ENCODE measurements around the gene ASB10. TPM values are rescaled to one million over a fixed set of nuclear protein-coding genes. Genes with fewer than 3 reads are reported as not detected.

ASB10 gene
- total RNA-seq, 6 donors from 2014 or later: not detected

DNA sequence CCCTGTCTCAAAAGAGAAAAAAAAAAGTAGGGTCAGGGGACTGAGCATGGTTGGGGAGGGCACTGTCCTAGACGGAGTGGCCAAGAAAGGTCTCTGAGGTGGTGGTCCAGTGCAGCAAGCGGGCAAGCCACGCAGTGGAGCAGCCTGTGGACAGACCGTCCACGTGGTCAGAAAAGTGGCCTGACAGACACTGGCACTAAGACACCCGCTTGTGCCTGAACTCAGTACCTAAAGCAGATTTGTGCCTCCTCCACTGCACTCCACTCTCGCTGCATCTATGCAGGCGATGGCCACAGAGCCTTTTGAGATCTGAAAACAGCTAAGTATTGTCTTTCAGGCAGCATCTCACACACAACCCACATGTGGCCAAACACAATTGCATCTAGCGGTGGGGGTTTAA is 8.8 kb downstream of the ASB10 start:
- no peak overlapping the region for H3K4me3 ChIP-seq
- 94 to 95% methylated on average over 9 of the region's 9 CpGs for WGBS, 2 donors
- H3K9me3 ChIP-seq: no peaks in the 10 kb centered on the region
- TF ChIP-seq POLR2AphosphoS5 (IDR thresholded peaks at IDR 0.05): no peak
- ATAC-seq (ENCODE audit: low FRiP score in 2 of 2): no peak
- H3K27ac ChIP-seq: no peak overlapping the region
- H3K36me3 ChIP-seq: no peaks in the 10 kb centered on the region
- H3K27me3 ChIP-seq: no peaks in the 10 kb centered on the region
- DNase-seq: no peak
- H3K4me1 ChIP-seq: peaks cover 0 to 4% (median 0%) of the 10 kb centered on the region in 4 donors

DNA sequence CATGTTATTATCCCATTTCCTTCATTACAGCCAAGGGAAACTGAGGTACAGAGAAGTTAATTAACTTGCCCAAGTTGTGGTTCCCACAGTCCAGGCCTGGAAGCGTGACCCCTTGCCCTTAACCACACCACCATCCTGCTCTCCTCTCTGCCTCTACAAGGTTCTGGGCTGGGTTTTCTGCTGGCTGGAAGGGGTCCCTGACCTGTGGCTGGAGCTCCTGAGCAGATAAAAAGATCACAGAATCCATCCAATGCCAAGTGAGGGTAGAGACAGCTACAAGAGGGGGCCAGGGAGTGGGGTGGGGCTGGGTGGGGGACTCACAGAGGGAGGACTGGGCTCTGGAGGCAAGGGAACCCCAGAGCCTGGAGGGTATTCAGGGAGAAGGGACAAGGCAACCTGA is 9.7 kb downstream of the ASB10 start:
- TF ChIP-seq EP300 (IDR thresholded peaks at IDR 0.05) (no peak), POLR2AphosphoS5 (IDR thresholded peaks at IDR 0.05) (no peak), POLR2A (IDR thresholded peaks at IDR 0.05) (no peak)
- TF ChIP-seq, protein P1, sequence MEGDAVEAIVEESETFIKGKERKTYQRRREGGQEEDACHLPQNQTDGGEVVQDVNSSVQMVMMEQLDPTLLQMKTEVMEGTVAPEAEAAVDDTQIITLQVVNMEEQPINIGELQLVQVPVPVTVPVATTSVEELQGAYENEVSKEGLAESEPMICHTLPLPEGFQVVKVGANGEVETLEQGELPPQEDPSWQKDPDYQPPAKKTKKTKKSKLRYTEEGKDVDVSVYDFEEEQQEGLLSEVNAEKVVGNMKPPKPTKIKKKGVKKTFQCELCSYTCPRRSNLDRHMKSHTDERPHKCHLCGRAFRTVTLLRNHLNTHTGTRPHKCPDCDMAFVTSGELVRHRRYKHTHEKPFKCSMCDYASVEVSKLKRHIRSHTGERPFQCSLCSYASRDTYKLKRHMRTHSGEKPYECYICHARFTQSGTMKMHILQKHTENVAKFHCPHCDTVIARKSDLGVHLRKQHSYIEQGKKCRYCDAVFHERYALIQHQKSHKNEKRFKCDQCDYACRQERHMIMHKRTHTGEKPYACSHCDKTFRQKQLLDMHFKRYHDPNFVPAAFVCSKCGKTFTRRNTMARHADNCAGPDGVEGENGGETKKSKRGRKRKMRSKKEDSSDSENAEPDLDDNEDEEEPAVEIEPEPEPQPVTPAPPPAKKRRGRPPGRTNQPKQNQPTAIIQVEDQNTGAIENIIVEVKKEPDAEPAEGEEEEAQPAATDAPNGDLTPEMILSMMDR (IDR thresholded peaks at IDR 0.05): no peak
- H3K4me3 ChIP-seq: no peak overlapping the region
- no peaks in the 10 kb centered on the region for H3K9me3 ChIP-seq
- no peaks in the 10 kb centered on the region for H3K27me3 ChIP-seq
- no peaks in the 10 kb centered on the region for H3K36me3 ChIP-seq
- DNase-seq (no peak), ATAC-seq (ENCODE audit: low FRiP score in 2 of 2) (no peak)
- H3K27ac ChIP-seq: no peak overlapping the region
- 81 to 82% methylated on average over 1 of the region's 1 CpG for WGBS, 2 donors
- peaks cover 0 to 4% (median 0%) of the 10 kb centered on the region in 4 donors for H3K4me1 ChIP-seq

DNA sequence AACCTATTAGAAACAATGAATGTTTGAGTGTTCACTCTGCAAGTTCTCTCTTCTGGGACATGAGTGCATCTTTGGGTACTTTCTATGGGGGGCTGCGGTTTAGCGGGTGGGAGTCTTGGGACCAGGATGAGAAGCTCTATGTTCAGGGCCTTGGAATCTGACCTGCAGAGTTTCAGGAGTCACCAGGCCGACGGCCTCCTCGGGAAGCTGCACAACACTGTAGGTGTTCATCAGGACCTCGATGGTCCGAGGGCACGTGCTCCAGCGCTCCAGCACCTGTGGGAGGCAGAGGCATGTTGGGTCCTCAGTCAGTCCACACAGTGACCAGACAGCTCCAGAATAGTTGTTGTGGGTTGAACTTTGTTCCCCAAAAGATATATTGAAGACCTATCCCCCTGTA is 10.6 kb downstream of the ASB10 start:
- TF ChIP-seq POLR2A (IDR thresholded peaks at IDR 0.05) (no peak), EP300 (IDR thresholded peaks at IDR 0.05) (no peak), POLR2AphosphoS5 (IDR thresholded peaks at IDR 0.05) (no peak)
- TF ChIP-seq, protein P1 (IDR thresholded peaks at IDR 0.05): no peak
- 83 to 89% methylated on average over 1 to 9 of the region's 9 CpGs for WGBS, 2 donors
- no peak overlapping the region for H3K27ac ChIP-seq
- DNase-seq (no peak), ATAC-seq (ENCODE audit: low FRiP score in 2 of 2) (no peak)
- no peaks in the 10 kb centered on the region for H3K27me3 ChIP-seq
- H3K4me1 ChIP-seq: peaks cover 0 to 4% (median 0%) of the 10 kb centered on the region in 4 donors
- H3K9me3 ChIP-seq: no peaks in the 10 kb centered on the region
- H3K36me3 ChIP-seq: no peaks in the 10 kb centered on the region
- no peak overlapping the region for H3K4me3 ChIP-seq

DNA sequence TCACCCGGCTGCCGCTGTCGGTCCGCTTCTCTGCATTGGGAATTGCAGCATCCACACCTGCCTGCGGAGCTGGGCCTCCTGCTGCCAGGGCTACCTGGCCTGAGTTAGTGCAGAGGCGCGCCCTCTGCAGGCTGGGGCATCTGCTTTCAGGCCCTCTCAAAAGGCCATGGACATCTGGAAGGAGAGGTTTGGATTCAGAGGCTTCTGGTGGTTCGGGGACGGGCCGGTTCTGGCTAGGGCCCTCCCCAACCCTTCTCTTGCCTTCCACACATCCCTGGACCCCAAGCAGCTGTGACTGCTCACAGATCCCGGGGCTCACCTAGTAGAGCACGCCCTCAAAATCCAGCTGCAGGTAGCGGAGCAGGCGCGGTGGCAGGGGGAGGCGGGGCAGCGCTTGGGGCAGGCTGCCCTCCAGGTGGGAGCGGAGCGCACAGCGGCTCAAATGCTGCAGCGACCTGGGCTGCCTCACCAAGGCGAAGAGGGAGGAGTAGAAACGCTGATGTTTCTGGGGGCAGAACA is 11.2 kb downstream of the ASB10 start:
- Histone ChIP-seq H3K4me3 (no peak overlapping the region), H3K9me3 (no peaks in the 10 kb centered on the region), H3K4me1 (peaks cover 0 to 4% (median 0%) of the 10 kb centered on the region in 4 donors), H3K27me3 (no peaks in the 10 kb centered on the region), H3K36me3 (no peaks in the 10 kb centered on the region), H3K27ac (no peak overlapping the region)
- ATAC-seq (ENCODE audit: low FRiP score in 2 of 2): no peak
- peak in 1 of 2 donors; percentile 70 for DNase-seq
- WGBS, 2 donors: 72 to 83% methylated on average over 10 to 23 of the region's 23 CpGs
- TF ChIP-seq EP300 (IDR thresholded peaks at IDR 0.05): no peak

DNA sequence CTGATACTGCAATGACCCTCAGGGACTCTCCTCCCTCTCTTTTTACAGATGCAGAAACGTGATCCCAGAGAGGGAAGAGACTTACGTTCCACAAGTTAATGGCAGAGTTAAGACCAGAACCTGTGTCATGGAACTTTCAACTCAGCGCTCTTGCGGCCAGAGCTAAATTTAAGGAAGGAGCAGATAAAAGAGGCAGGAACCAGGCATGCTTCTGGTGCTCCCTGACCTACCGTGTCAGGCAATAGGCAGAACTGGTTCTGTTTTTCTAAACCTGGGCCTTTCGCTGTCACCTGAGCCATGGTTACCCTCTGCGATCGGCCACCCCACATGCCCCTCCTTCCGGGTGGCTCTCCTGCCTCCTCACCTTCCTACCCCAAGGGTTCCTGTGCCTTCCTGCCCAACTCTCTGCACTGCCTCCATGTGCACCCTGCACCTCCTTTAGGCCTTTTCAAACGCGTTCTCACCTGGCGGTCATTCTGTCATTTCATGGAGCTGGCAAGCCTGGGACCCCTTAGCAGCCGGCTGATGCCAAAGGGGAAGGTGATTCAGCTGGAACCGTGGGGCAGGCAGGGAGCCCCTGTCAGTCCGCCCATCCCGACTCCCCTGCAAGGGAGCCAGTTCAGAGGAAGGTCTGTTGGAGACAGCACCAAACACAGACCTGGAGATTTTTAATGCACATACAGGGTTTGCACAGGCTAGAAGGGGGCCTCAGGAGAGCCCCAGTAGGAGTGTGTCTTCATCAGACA is 11.8 kb downstream of the ASB10 start:
- TF ChIP-seq, protein P1 (IDR thresholded peaks at IDR 0.05): no peak
- TF ChIP-seq POLR2A (IDR thresholded peaks at IDR 0.05) (no peak), EP300 (IDR thresholded peaks at IDR 0.05) (no peak), POLR2AphosphoS5 (IDR thresholded peaks at IDR 0.05) (no peak)
- H3K9me3 ChIP-seq: no peaks in the 10 kb centered on the region
- no peaks in the 10 kb centered on the region for H3K27me3 ChIP-seq
- ATAC-seq (ENCODE audit: low FRiP score in 2 of 2): no peak
- no peak overlapping the region for H3K4me3 ChIP-seq
- no peaks in the 10 kb centered on the region for H3K36me3 ChIP-seq
- 81 to 88% methylated on average over 16 of the region's 16 CpGs for WGBS, 2 donors
- H3K27ac ChIP-seq: no peak overlapping the region
- DNase-seq: no peak
- peaks cover 0 to 4% (median 0%) of the 10 kb centered on the region in 4 donors for H3K4me1 ChIP-seq
